ENCODE results near the gene ABTB2.

Gene ABTB2

DNA sequence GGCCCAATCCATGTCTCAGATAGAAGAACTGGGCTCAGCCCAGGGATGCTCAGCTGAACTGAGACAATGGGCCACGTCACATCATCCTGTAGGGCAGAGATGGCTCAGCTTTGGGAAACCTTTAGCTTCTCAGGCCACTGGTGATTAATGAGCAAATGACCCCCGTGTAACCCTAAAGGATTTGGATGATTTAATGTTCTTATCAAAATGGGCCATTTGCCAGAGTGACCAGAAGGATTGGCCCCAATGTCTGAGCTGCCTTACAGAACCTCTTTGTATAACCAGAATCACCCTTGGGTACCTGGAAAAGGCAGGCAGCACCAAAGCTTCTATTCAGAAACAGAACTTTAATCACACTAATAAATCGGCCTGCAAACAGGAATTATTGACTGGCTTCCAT lies 73.7 kb downstream of the ABTB2 start:
- no peaks in the 10 kb centered on the region for H3K9me3 Mint-ChIP-seq
- no peak for DNase-seq
- no peak overlapping the region for H3K27ac Mint-ChIP-seq
- H3K27me3 Mint-ChIP-seq = no peaks in the 10 kb centered on the region
- no peak overlapping the region for H3K4me3 Mint-ChIP-seq
- no peaks in the 10 kb centered on the region for H3K4me1 Mint-ChIP-seq (ENCODE audit: low read depth)
- H3K36me3 Mint-ChIP-seq (ENCODE audit: low read depth) = no peaks in the 10 kb centered on the region

DNA sequence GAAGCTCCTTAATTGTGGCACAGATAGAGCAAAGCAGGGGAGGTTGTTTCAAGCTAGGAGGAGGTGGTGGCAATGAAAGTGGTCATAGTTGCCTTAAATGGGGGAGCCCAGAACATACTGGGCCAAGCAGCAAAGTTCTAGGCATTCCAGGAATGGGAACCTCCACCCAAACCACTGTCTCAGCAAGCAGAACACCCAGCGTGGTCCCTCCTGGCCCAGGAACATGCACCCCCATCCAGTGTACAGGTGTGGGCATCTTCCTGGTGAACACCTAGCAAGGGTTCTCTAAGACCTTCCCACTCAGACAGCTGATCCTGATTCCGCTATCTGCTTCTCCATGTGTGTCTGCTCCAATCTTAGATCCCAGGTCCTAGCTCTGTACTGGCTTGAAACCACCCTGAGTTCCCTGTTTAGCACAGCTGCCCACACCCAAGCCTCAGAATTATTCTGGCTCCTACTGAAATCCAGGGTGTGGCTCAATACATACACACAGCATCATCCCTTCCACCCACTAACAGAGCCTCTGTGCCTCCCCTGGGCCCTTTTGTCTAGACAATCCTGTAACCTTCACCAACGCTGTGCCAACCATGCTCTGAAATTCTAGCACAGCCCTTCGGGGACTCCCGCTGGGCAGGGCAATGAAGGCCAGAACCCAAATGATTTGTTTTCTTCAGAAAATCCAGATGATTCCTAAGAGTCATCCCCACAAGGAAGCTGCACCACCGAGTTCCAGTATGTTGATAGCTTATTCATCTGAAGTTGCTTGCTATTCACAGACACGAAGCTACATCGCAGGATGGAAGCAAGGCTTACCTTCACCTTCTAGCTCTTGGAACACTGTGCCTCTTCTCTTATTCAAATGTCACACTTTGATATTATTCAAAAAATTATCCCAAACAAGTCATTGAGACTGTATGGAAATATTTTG lies 76.6 kb downstream of the ABTB2 start:
- no peaks in the 10 kb centered on the region for H3K9me3 Mint-ChIP-seq
- H3K4me1 Mint-ChIP-seq (ENCODE audit: low read depth) = peaks cover 2% of the 10 kb centered on the region
- no peak overlapping the region for H3K4me3 Mint-ChIP-seq
- no peak overlapping the region for H3K27ac Mint-ChIP-seq
- DNase-seq = no peak
- H3K36me3 Mint-ChIP-seq (ENCODE audit: low read depth) = no peaks in the 10 kb centered on the region
- H3K27me3 Mint-ChIP-seq = no peaks in the 10 kb centered on the region

DNA sequence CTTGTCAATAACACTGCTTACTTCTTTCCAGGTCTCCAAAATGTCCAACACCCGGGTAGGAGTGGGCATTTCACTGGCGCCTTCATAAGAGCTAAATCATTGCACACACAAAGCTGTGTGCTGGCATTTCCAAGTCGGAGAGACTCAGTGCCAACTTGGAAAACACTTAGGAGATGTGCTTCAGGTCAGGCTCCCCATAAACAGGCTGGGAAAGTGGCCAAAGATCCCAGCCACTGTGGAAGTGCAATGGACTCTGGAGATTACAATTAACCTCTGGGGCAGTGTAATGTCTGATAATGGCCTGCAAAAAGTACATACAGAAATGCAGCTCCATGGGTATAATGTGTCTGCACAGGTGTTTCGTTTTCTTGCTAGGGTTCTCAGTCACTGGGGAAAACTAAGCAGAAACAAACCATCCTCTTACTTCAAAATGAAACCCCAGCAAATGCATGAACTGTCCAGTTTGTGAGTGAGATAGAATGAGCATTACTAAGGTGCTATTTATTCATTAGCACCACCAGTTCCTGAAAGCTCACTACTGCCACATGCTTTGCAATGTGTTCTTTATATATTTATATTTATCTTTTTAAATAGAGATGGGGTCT lies 79.0 kb downstream of the ABTB2 start:
- Mint-ChIP-seq H3K4me3 (no peak overlapping the region), H3K27ac (no peak overlapping the region), H3K9me3 (no peaks in the 10 kb centered on the region), H3K36me3 (ENCODE audit: low read depth) (no peaks in the 10 kb centered on the region), H3K27me3 (no peaks in the 10 kb centered on the region), H3K4me1 (ENCODE audit: low read depth) (peaks cover 3% of the 10 kb centered on the region)
- DNase-seq = no peak

DNA sequence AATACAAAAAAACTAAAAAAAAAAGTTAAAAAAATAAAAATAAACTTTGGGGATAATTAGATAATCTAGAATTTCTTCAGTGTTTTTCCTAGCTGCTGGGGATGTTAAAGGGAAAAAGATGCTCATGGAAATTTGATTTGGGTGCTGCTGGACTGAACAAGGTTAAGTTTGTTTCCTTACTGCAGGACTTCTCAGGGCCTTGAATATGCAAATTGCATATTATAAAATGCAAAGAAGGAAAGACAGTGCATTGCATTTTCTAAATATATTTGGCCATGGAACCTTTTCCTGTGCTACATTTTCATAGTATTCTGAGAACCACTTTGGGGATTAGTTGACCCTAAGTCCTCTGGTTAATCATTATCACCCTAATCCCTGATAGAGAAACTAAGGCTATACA lies 79.6 kb downstream of the ABTB2 start:
- Mint-ChIP-seq H3K9me3 (no peaks in the 10 kb centered on the region), H3K27ac (no peak overlapping the region), H3K4me1 (ENCODE audit: low read depth) (peaks cover 3% of the 10 kb centered on the region), H3K27me3 (no peaks in the 10 kb centered on the region), H3K4me3 (no peak overlapping the region), H3K36me3 (ENCODE audit: low read depth) (no peaks in the 10 kb centered on the region)
- no peak for DNase-seq

DNA sequence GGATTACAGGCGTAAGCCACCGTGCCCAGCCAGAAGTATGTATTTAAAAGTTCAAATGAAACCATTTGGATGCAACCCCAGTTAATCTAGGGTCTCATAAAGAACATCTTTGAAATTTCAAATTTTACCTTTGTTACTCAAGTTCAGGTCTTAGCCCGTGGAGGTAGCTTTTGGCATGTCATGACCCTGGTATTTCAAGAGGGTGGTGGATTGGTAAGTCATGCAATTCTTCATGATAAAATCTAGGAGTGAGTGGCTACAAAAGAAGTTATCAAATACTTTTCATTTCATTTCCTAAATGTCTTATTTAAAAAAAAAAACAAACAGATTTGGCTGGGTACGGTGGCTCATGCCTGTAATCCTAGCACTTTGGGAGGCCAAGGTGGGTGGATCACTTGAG lies 80.6 kb downstream of the ABTB2 start:
- H3K27me3 Mint-ChIP-seq = no peaks in the 10 kb centered on the region
- no peaks in the 10 kb centered on the region for H3K9me3 Mint-ChIP-seq
- no peaks in the 10 kb centered on the region for H3K36me3 Mint-ChIP-seq (ENCODE audit: low read depth)
- no peak for DNase-seq
- peaks cover 3% of the 10 kb centered on the region for H3K4me1 Mint-ChIP-seq (ENCODE audit: low read depth)
- H3K27ac Mint-ChIP-seq = no peak overlapping the region
- no peak overlapping the region for H3K4me3 Mint-ChIP-seq

DNA sequence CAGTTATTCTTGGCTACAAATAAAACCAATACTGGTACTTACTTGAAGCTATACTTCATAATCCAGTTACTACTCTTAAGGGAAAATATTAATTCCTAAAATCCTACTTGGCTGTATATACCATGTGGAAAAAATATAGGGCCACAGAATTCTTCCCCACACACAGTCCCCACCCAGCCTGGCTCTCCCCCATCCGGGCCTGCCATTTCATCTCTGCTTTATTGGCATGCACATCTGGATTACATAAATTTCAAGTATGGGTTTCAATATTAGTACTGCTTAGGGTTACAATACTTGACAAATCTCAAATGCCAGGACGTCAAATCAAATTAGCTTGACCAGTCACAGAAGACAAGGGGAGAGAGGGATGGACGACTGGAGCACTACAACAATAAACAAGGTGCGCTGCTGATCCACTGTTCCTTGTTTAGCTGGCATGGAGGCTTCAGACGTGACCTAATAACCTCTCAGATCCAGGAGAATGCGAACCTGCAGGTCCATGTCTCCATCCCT lies 81.4 kb downstream of the ABTB2 start:
- H3K4me3 Mint-ChIP-seq = no peak overlapping the region
- no peaks in the 10 kb centered on the region for H3K36me3 Mint-ChIP-seq (ENCODE audit: low read depth)
- peaks cover 3% of the 10 kb centered on the region for H3K4me1 Mint-ChIP-seq (ENCODE audit: low read depth)
- H3K27me3 Mint-ChIP-seq = no peaks in the 10 kb centered on the region
- no peak overlapping the region for H3K27ac Mint-ChIP-seq
- H3K9me3 Mint-ChIP-seq = no peaks in the 10 kb centered on the region
- no peak for DNase-seq

DNA sequence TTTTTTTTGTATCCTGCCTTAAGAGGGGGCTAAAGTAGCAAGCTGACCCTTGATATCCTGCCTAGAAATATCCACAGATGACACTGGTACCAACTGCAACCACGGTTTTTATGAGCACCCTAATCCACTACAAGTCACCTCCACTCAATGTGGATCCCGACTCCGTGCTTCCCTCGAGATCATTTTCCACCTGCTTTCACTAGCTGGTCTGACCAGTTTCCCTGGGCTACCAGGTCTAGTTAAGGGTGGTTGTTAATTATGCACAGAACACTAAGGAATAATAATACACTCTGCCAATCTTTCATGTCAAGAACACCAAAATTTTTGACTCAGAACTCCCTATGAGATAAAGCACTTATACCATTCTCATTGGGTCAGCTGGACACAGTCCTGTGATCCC lies 82.3 kb downstream of the ABTB2 start:
- H3K4me1 Mint-ChIP-seq (ENCODE audit: low read depth) = peaks cover 3% of the 10 kb centered on the region
- H3K4me3 Mint-ChIP-seq = no peak overlapping the region
- H3K27me3 Mint-ChIP-seq = no peaks in the 10 kb centered on the region
- DNase-seq = no peak
- no peaks in the 10 kb centered on the region for H3K36me3 Mint-ChIP-seq (ENCODE audit: low read depth)
- H3K27ac Mint-ChIP-seq = no peak overlapping the region
- no peaks in the 10 kb centered on the region for H3K9me3 Mint-ChIP-seq

DNA sequence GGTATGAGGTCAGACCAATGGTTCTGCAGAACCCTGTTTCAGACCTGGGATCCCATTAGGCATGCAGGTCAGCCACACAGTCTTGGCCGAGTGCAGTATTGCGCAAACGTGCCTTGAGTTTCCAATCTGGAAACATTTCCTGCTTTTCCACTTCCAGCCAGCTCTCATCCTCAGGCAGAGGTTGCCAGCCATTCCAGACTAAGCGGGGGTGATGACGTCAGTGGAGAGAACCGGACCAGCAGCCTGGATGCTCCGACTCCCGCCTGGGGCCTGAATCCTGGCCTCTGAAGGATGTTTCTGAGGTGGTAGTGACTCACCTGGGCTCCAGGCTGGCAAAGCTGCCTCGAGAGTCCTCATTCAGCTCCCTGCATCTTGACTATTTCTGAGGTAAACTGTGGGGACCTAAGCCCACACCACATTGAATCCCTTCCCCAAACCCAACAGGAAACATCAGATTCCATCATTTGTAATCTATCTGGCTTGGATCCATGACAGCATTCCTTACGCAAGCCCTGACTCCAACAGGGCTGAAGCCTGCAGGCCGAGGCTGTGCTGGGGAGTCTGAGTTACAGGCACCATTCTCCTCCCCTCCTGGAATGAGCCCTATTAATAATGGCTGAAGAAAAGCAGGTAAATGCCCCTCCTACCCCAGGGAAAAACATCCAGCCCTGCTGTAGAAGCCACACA lies 83.0 kb downstream of the ABTB2 start:
- H3K4me1 Mint-ChIP-seq (ENCODE audit: low read depth) = peaks cover 3% of the 10 kb centered on the region

DNA sequence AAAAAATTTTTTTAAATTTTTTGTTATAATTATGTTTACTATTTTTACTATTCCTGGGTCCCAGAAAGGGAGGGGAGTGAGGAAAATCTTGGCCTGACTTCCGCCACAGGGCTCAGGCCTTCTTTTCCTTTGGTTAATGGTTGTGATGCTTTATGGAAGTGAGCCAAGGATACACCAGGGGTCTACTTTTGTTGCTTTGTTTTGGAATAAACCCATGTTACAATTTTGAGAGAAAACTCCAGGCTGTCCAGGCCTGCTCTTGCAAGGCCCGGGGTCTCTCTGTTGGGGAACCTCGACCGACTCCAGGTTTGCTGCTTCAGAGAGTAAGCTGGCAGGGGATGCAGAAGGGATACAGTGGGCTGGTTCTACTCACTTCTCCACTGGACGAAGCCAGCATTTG lies 84.7 kb downstream of the ABTB2 start:
- Mint-ChIP-seq H3K4me1 (ENCODE audit: low read depth) (peaks cover 3% of the 10 kb centered on the region), H3K27ac (no peak overlapping the region), H3K27me3 (no peaks in the 10 kb centered on the region), H3K9me3 (no peaks in the 10 kb centered on the region), H3K36me3 (ENCODE audit: low read depth) (no peaks in the 10 kb centered on the region), H3K4me3 (no peak overlapping the region)
- no peak for DNase-seq

More for the DNA sequence above, 83.0 kb downstream of the ABTB2 start:
- H3K27ac Mint-ChIP-seq = no peak overlapping the region
- H3K36me3 Mint-ChIP-seq (ENCODE audit: low read depth) = no peaks in the 10 kb centered on the region
- no peaks in the 10 kb centered on the region for H3K27me3 Mint-ChIP-seq
- H3K4me3 Mint-ChIP-seq = no peak overlapping the region
- no peaks in the 10 kb centered on the region for H3K9me3 Mint-ChIP-seq
- DNase-seq = no peak

DNA sequence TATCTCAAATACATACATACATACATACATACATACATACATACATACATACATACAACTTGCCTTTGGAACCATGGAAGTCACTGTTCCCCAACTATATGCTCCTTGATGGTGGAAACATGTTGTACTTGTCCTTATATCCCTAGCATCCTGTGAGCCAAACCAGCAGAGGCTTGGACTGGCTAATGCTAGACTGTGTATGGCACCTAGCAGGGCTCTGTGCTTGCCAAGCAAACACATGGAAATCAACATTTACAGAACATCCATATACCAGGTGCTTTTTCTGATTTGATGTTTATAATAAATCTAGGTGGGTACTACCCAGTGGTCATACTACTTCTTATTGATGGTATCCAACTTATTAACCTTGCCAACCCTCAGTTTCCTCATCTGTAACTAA lies 86.1 kb downstream of the ABTB2 start:
- Mint-ChIP-seq H3K36me3 (ENCODE audit: low read depth) (no peaks in the 10 kb centered on the region), H3K27me3 (no peaks in the 10 kb centered on the region), H3K4me3 (no peak overlapping the region), H3K27ac (no peak overlapping the region), H3K9me3 (no peaks in the 10 kb centered on the region), H3K4me1 (ENCODE audit: low read depth) (peaks cover 7% of the 10 kb centered on the region)
- DNase-seq = no peak

DNA sequence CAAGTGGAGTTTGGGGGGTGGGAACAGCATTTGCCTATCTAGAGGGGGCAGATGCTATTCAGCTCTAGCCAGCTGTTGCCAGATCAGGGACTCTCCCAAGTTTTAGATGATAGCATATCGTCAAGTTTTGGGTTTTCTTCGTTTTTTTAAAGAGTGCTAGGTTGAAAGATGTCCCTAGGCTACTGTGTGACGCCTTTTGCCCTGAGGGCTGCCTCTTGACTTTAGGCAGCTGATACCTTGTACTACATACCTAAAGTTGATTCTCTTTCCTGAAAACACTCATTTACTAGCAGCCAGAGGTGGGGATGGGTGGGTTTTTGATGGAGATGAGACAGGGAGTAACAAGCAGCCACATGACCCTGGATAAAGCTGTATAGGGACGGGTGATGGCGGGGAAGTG lies 87.1 kb downstream of the ABTB2 start:
- Mint-ChIP-seq H3K9me3 (no peaks in the 10 kb centered on the region), H3K4me1 (ENCODE audit: low read depth) (peaks cover 9% of the 10 kb centered on the region), H3K27me3 (no peaks in the 10 kb centered on the region), H3K27ac (no peak overlapping the region), H3K36me3 (ENCODE audit: low read depth) (no peaks in the 10 kb centered on the region), H3K4me3 (no peak overlapping the region)
- no peak for DNase-seq

DNA sequence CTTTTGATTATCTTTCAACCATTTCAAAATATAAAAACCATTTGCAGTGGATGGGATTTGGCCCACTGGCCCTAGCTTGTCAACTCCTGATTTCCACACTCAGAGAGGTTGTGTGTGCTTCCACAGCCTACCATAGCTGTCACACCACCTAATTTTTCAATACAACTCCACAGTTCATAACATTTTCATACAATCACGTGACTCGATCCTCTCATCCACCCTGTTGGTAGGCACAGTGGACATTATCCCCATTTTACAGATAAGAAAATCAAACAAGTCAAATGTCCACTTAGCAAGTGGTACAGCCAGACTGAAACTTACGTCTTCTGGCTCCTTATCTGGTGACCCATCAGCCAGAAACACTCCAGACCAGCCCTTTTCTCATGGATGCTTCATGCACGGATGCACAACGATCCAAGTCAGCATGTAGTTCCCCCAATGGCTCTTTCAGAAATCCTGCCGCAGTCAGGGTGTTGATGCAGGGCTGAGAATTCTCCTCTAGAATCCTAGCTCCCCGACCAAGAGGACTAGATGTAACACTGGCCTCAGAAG lies 88.0 kb downstream of the ABTB2 start:
- H3K9me3 Mint-ChIP-seq = no peaks in the 10 kb centered on the region
- no peaks in the 10 kb centered on the region for H3K27me3 Mint-ChIP-seq
- H3K4me1 Mint-ChIP-seq (ENCODE audit: low read depth) = peaks cover 9% of the 10 kb centered on the region
- no peak for DNase-seq
- no peak overlapping the region for H3K4me3 Mint-ChIP-seq
- H3K36me3 Mint-ChIP-seq (ENCODE audit: low read depth) = no peaks in the 10 kb centered on the region
- no peak overlapping the region for H3K27ac Mint-ChIP-seq

DNA sequence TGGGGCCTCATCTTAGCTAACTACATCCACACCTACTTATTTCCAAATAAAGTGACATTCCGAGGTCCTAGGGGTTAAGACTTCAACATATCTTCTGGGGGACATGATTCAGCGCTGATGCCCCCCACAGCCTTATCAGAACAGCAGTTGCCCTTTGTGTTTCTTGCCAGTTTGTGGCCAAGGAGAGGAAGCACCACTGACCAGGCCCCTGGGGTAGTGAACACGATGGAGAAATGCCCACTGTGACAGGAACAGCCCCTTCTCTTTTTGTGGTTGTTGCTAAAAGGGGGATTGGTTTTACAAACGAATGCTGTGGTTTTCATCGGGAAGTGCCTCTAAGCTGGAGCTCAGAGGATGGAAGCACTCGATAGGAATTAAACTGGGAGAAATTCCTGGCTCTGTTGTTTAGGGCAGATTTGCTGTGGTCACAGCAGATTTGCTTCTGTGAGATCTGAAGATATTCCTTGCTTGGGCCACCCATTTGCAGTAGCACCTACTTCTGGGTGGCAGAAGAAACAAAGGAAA lies 88.8 kb downstream of the ABTB2 start:
- Mint-ChIP-seq H3K36me3 (ENCODE audit: low read depth) (no peaks in the 10 kb centered on the region), H3K4me3 (no peak overlapping the region), H3K4me1 (ENCODE audit: low read depth) (peaks cover 9% of the 10 kb centered on the region), H3K27ac (no peak overlapping the region), H3K9me3 (no peaks in the 10 kb centered on the region), H3K27me3 (no peaks in the 10 kb centered on the region)
- DNase-seq = no peak

DNA sequence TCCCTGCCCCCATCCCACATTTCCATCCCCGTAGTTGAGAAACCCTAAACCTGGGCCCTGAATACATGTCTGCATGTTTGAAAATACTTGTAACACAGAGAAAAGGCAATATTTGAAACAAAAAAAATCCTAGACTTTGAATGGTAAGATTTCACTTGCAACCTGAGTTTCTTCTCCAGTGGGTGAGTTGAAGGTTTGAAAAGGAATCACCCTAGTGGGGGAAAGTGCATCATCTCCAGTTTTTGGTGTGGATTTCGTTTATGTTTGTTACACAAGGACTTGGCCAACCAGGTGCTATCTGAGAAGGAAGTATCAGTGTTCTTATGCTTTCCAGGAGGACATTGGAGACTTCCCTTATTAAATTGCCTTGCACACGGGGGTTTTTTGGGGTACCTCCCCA lies 90.4 kb downstream of the ABTB2 start:
- Mint-ChIP-seq H3K27me3 (no peaks in the 10 kb centered on the region), H3K9me3 (no peaks in the 10 kb centered on the region), H3K36me3 (ENCODE audit: low read depth) (no peaks in the 10 kb centered on the region), H3K4me3 (no peak overlapping the region), H3K27ac (no peak overlapping the region), H3K4me1 (ENCODE audit: low read depth) (peaks cover 9% of the 10 kb centered on the region)
- DNase-seq = no peak
